OCI-LY3 (cell line): ENCODE results near the gene CREB5.

Experiments used
- H2AFZ ChIP-seq: fragments of 200-600, 300-600 bp; shearing (Covaris generic); 2 replicates; pipeline ENCODE4 v1.6.0; 2014; ENCODE audit warnings: antibody characterized with exemption, low read depth, low read length
- H3K27ac ChIP-seq: fragments of 200-600, 300-600 bp; sonication (generic); 2 replicates; pipeline ENCODE4 v1.5.1; 2014; ENCODE audit warnings: mild to moderate bottlenecking, low read length, moderate library complexity, mixed read lengths
- H3K27me3 ChIP-seq: fragments of 200-600, 300-600 bp; sonication (generic); 2 replicates; pipeline ENCODE4 v1.6.1; 2014; ENCODE audit warnings: low read depth, low read length, mixed read lengths
- H3K36me3 ChIP-seq: fragments of 200-600, 300-600 bp; sonication (generic); replicated peaks from 2 replicates; pipeline ENCODE3; 2014; ENCODE audit warnings: low read depth, low read length, mixed read lengths
- H3K4me1 ChIP-seq: fragments of 300-600, 200-600 bp; sonication (generic); 2 replicates; pipeline ENCODE4 v1.6.1; 2014; ENCODE audit warnings: low read length, mixed read lengths
- H3K4me2 ChIP-seq: fragments of 200-600, 300-600 bp; sonication (generic); 2 replicates; pipeline ENCODE4 v1.6.1; 2014; ENCODE audit warnings: low read length, mixed read lengths
- H3K4me3 ChIP-seq: fragments of 300-600, 200-600 bp; sonication (generic); 2 replicates; pipeline ENCODE4 v1.5.1; 2014; ENCODE audit warnings: antibody characterized with exemption, mild to moderate bottlenecking, low read length, moderate library complexity
- H3K79me2 ChIP-seq: fragments of 300-600, 200-600 bp; shearing (Covaris generic); 2 replicates; pipeline ENCODE4 v1.6.1; 2014; ENCODE audit warnings: mild to moderate bottlenecking, low read length, mixed read lengths
- H3K9ac ChIP-seq: fragments of 300-600, 200-600 bp; shearing (Covaris generic); 2 replicates; pipeline ENCODE4 v1.6.0; 2014; ENCODE audit warnings: mild to moderate bottlenecking, low read length, moderate library complexity
- H3K9me3 ChIP-seq: fragments of 200-600, 300-600 bp; shearing (Covaris generic); 2 replicates; pipeline ENCODE4 v1.6.1; 2014; ENCODE audit warnings: low read length, mixed read lengths; ENCODE audit not compliant: insufficient read depth
- H4K20me1 ChIP-seq: fragments of 200-600, 300-600 bp; sonication (generic); 2 replicates; pipeline ENCODE4 v1.6.1; 2016; ENCODE audit warnings: low read length, mixed read lengths; ENCODE audit not compliant: insufficient read depth
- EZH2phosphoT487 ChIP-seq: fragments of 200-600 bp; shearing (Covaris generic); IDR thresholded peaks from 2 replicates; pipeline ENCODE4 v1.6.1; 2018; ENCODE audit warnings: antibody characterized with exemption, mixed run types, low read depth
- TF ChIP-seq, protein P1 (sequence below): fragments of 200-600, 300-600 bp; sonication (generic); IDR thresholded peaks from 2 replicates; pipeline ENCODE4 v1.5.1; 2014; ENCODE audit warnings: antibody characterized with exemption, low read length, low read depth

CREB5 gene

DNA sequence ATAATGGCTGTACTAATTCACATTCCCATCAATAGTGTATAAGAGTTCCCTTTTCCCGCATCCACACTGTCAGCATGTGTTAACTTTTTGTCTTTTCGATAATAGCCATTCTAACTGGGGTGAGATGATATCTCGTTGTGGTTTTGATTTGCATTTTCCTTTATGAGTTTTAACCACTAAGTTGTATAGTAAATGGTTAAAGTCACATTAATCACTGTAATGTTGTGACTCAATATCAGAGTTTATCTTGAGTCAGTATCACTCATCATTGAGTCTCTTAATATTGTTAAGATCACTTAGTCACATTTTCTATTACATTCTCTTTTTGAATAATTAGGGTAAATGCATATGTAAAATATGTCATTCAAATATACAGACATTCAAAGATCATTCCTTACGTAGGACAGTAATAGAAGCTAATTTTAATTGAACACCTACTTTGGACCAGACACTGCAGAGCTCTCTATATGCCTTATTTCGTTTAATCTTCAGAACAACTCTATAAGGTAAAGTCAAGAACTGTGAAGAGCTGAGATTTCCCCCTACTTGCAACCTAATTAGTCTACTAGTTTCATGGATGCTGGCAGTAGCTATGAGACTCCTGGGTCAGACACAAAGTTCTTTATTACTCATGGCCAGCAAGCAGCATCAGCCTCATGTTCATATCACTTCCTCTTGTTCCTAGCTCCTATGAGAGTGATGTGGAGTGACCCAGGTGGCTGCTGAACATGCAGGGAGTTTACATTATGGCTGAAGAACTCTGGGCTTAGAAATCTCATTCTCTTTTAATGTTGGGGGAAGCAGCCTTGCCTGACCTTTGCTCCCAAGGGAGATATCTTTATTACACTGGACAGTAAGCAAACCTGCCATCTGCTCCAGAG is 30.5 kb downstream of the CREB5 start:
- no peak overlapping the region for H3K4me2 ChIP-seq
- no peak overlapping the region for H2AFZ ChIP-seq
- no peak overlapping the region for H3K27ac ChIP-seq
- no peaks in the 10 kb centered on the region for H4K20me1 ChIP-seq
- H3K9ac ChIP-seq = no peak overlapping the region
- H3K27me3 ChIP-seq = peaks cover 15% of the 10 kb centered on the region
- TF ChIP-seq, protein P1, sequence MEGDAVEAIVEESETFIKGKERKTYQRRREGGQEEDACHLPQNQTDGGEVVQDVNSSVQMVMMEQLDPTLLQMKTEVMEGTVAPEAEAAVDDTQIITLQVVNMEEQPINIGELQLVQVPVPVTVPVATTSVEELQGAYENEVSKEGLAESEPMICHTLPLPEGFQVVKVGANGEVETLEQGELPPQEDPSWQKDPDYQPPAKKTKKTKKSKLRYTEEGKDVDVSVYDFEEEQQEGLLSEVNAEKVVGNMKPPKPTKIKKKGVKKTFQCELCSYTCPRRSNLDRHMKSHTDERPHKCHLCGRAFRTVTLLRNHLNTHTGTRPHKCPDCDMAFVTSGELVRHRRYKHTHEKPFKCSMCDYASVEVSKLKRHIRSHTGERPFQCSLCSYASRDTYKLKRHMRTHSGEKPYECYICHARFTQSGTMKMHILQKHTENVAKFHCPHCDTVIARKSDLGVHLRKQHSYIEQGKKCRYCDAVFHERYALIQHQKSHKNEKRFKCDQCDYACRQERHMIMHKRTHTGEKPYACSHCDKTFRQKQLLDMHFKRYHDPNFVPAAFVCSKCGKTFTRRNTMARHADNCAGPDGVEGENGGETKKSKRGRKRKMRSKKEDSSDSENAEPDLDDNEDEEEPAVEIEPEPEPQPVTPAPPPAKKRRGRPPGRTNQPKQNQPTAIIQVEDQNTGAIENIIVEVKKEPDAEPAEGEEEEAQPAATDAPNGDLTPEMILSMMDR = no peak
- TF ChIP-seq EZH2phosphoT487 = no peak
- no peaks in the 10 kb centered on the region for H3K79me2 ChIP-seq
- no peaks in the 10 kb centered on the region for H3K9me3 ChIP-seq
- H3K4me3 ChIP-seq = no peak overlapping the region
- no peaks in the 10 kb centered on the region for H3K4me1 ChIP-seq
- H3K36me3 ChIP-seq = no peaks in the 10 kb centered on the region

DNA sequence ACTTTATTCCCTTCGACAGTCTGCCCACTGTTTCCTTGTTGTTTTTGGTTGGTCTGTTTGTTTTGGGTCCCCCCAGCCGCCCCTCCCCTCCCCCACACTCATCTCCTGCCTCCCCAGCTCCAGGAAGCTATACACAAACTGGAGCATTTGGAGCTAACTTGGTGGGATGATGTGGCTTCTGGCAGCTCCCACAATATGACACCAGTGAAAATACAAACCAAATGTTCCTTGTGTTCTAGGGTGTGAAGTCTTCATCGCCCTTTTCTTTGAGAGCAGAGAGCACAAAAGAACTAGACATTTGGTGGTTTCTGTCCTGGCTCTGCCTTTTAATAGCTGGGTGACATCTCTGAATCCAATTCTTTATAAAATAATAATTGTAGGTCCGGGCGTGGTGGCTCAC is 33.8 kb downstream of the CREB5 start:
- Histone ChIP-seq H3K27ac (no peak overlapping the region), H2AFZ (no peak overlapping the region), H3K4me1 (no peaks in the 10 kb centered on the region), H3K36me3 (no peaks in the 10 kb centered on the region), H3K27me3 (peaks cover 14% of the 10 kb centered on the region), H3K4me2 (no peak overlapping the region), H3K9ac (no peak overlapping the region), H3K79me2 (no peaks in the 10 kb centered on the region), H3K9me3 (no peaks in the 10 kb centered on the region), H4K20me1 (no peaks in the 10 kb centered on the region), H3K4me3 (no peak overlapping the region)
- no peak for TF ChIP-seq EZH2phosphoT487
- TF ChIP-seq, protein P1 = no peak

DNA sequence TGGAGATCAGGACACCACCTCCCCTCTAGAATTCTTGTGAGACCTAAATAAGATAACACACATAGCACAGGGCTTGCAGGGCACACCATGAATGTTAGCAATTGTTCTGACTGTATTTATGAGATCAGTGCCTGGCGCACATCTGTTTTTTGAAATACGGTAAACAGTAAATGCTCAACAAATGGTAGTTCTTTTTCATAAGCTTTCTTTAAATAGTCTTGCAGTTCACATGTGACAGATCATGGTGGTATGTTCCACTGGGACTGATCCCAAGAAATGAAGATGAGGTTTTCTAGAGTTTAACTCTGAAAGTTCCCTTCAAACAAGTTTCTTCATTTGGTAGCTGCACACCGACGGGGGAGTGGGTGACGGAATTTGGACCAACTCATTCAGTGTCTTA is 34.8 kb downstream of the CREB5 start:
- Histone ChIP-seq H3K9ac (no peak overlapping the region), H3K27me3 (peaks cover 17% of the 10 kb centered on the region), H3K4me1 (no peaks in the 10 kb centered on the region), H3K9me3 (no peaks in the 10 kb centered on the region), H3K27ac (no peak overlapping the region), H4K20me1 (no peaks in the 10 kb centered on the region), H3K79me2 (no peaks in the 10 kb centered on the region), H3K4me2 (no peak overlapping the region), H2AFZ (no peak overlapping the region), H3K36me3 (no peaks in the 10 kb centered on the region), H3K4me3 (no peak overlapping the region)
- TF ChIP-seq EZH2phosphoT487 = no peak
- TF ChIP-seq, protein P1 = no peak

DNA sequence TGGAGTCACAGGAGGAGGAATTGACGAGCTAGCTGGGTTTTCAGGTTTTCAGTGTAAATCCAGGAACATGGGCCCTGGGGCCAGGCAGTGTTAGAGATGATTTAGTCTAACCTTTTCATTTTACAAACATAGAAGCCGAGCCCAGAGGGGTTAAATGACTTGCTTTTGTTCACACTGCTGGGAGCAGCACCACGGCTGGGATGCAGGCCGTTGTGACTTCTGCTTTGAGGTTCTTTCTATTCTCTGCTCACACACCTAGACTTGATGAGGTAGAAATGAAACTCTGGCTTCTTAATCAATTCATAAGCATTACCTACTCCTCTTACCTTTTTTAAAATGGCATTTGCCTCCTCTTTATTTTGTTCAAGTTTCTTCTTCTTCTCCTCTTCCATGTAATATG is 36.4 kb downstream of the CREB5 start:
- Histone ChIP-seq H3K79me2 (no peaks in the 10 kb centered on the region), H3K4me1 (no peaks in the 10 kb centered on the region), H3K9me3 (no peaks in the 10 kb centered on the region), H3K36me3 (no peaks in the 10 kb centered on the region), H3K9ac (no peak overlapping the region), H3K4me3 (no peak overlapping the region), H3K4me2 (no peak overlapping the region), H2AFZ (no peak overlapping the region), H4K20me1 (no peaks in the 10 kb centered on the region), H3K27me3 (peaks cover 17% of the 10 kb centered on the region), H3K27ac (no peak overlapping the region)
- TF ChIP-seq, protein P1 = no peak
- TF ChIP-seq EZH2phosphoT487 = no peak
